GM18507 (cell line): ENCODE data around the gene ETS2.

ENCODE experiments used
- DNase-seq: peaks from one replicate; pipeline ENCODE4 v3.0.0; 2011; ENCODE audit warnings: low read depth; ENCODE audit not compliant: insufficient read length; ENCODE audit errors: extremely low spot score
- FAIRE-seq: peaks from 2 replicates; lab custom pipeline; 2011; peaks lifted over from hg19 to GRCh38; lab: Jason Lieb, UNC

ETS2 gene

GRCh38 chr21:38851101-38851500 lies 45.4 kb downstream of the ETS2 start:
- no peak for DNase-seq
- FAIRE-seq, result no peak

- FAIRE-seq (no peak), DNase-seq (no peak)
Measured at GRCh38 chr21:38852278-38852677, 46.5 kb downstream of the ETS2 start.

GRCh38 chr21:38852708-38853107 lies 47.0 kb downstream of the ETS2 start:
- DNase-seq (no peak), FAIRE-seq (no peak)

- DNase-seq (no peak), FAIRE-seq (no peak)
Measured at GRCh38 chr21:38853421-38853919, 47.7 kb downstream of the ETS2 start.

- no peak for FAIRE-seq
- no peak for DNase-seq
Measured at GRCh38 chr21:38857152-38857825, 51.6 kb downstream of the ETS2 start.

- no peak for FAIRE-seq
Measured at GRCh38 chr21:38858026-38858811, 52.5 kb downstream of the ETS2 start.

GRCh38 chr21:38858812-38859205 lies 53.1 kb downstream of the ETS2 start:
- FAIRE-seq (no peak), DNase-seq (no peak)

More at GRCh38 chr21:38858026-38858811, 52.5 kb downstream of the ETS2 start:
- no peak for DNase-seq

GRCh38 chr21:38859852-38860251 lies 54.1 kb downstream of the ETS2 start:
- no peak for DNase-seq
- FAIRE-seq, result no peak

- FAIRE-seq, result no peak
- DNase-seq, result no peak
Measured at GRCh38 chr21:38861056-38861455, 55.3 kb downstream of the ETS2 start.

- DNase-seq (peak; percentile 8), FAIRE-seq (no peak)
Measured at GRCh38 chr21:38861989-38862683, 56.4 kb downstream of the ETS2 start.

GRCh38 chr21:38863291-38863690 lies 57.6 kb downstream of the ETS2 start:
- no peak for FAIRE-seq
- no peak for DNase-seq

- no peak for DNase-seq
- no peak for FAIRE-seq
Measured at GRCh38 chr21:38863843-38864363, 58.2 kb downstream of the ETS2 start.

GRCh38 chr21:38864964-38865363 lies 59.2 kb downstream of the ETS2 start:
- FAIRE-seq, result no peak
- DNase-seq, result no peak

- DNase-seq (no peak), FAIRE-seq (no peak)
Measured at GRCh38 chr21:38869196-38869595, 63.5 kb downstream of the ETS2 start.

GRCh38 chr21:38869946-38870345 lies 64.2 kb downstream of the ETS2 start:
- FAIRE-seq, result no peak
- DNase-seq, result no peak
